GM11168 (cell line): Measurements from ENCODE around the gene UNC79.

Source experiments
- in situ Hi-C: fragments of 300-500 bp; cut with MboI; formaldehyde crosslinking; loops from one replicate; pipeline ENCODE4 v1.12.0; 2022; ENCODE audit warnings: low sequenced_read_pairs; ENCODE audit not compliant: unreplicated experiment

UNC79 gene

GRCh38 chr14:93720076-93720815 lies 289.5 kb downstream of the UNC79 start:
- in situ Hi-C loops: no loop called here

- in situ Hi-C loops: no loop called here
Measured at GRCh38 chr14:93720981-93721483, 290.3 kb downstream of the UNC79 start.

- in situ Hi-C loops: no loop called here
Measured at GRCh38 chr14:93723001-93723400, 292.3 kb downstream of the UNC79 start.

- in situ Hi-C loops: no loop called here
Measured at GRCh38 chr14:93725002-93725582, 294.4 kb downstream of the UNC79 start.

- in situ Hi-C loops: no loop called here
Measured at GRCh38 chr14:93725993-93726392, 295.3 kb downstream of the UNC79 start.

GRCh38 chr14:93727039-93727740 lies 296.5 kb downstream of the UNC79 start:
- in situ Hi-C loops: no loop called here

- in situ Hi-C loops: no loop called here
Measured at GRCh38 chr14:93727917-93728650, 297.3 kb downstream of the UNC79 start.

- in situ Hi-C loops: no loop called here
Measured at GRCh38 chr14:93728651-93729016, 297.9 kb downstream of the UNC79 start.

GRCh38 chr14:93729993-93730392 lies 299.3 kb downstream of the UNC79 start:
- in situ Hi-C loops: no loop called here

GRCh38 chr14:93731753-93732152 lies 301.0 kb downstream of the UNC79 start:
- in situ Hi-C loops: no loop called here

- in situ Hi-C loops: no loop called here
Measured at GRCh38 chr14:93732524-93732923, 301.8 kb downstream of the UNC79 start.

- in situ Hi-C loops: no loop called here
Measured at GRCh38 chr14:93733231-93733630, 302.5 kb downstream of the UNC79 start.

- in situ Hi-C loops: no loop called here
Measured at GRCh38 chr14:93733631-93734030, 302.9 kb downstream of the UNC79 start.

- in situ Hi-C loops: no loop called here
Measured at GRCh38 chr14:93734086-93734822, 303.5 kb downstream of the UNC79 start.

GRCh38 chr14:93735206-93735605 lies 304.5 kb downstream of the UNC79 start:
- in situ Hi-C loops: no loop called here

GRCh38 chr14:93736378-93737014 lies 305.8 kb downstream of the UNC79 start:
- in situ Hi-C loops: no loop called here

- in situ Hi-C loops: no loop called here
Measured at GRCh38 chr14:93737634-93738033, 306.9 kb downstream of the UNC79 start.

- in situ Hi-C loops: no loop called here
Measured at GRCh38 chr14:93741556-93742230, 311.0 kb downstream of the UNC79 start.

- in situ Hi-C loops: no loop called here
Measured at GRCh38 chr14:93742761-93743160, 312.0 kb downstream of the UNC79 start.
